Measurements from ENCODE around the gene GAS7. TPM values are rescaled to one million over a fixed set of nuclear protein-coding genes. Genes with fewer than 3 reads are reported as not detected.
A peak's percentile ranks its signal among the peaks of the same experiment; 100 is the strongest.

GAS7 gene
- 57.4 TPM for polyA plus RNA-seq (ENCODE audit: insufficient read length)

- peak; percentile 82 for DNase-seq
These were observed at the start of gene GAS7 for GRCh38 chr17:10198509-10199249. Gene GAS7 (minus strand): TSS chr17:10198606.

- no peak for DNase-seq
These were observed 49.4 kb upstream of the GAS7 start for GRCh38 chr17:10247810-10248209.

- DNase-seq: peak; percentile 75
These were observed 45.8 kb upstream of the GAS7 start for GRCh38 chr17:10243883-10244844.

GRCh38 chr17:10241781-10242180, 43.4 kb upstream of the GAS7 start:
- DNase-seq: no peak

- DNase-seq: no peak
These were observed 40.3 kb upstream of the GAS7 start for GRCh38 chr17:10238661-10239060.

- DNase-seq: no peak
These were observed 35.6 kb upstream of the GAS7 start for GRCh38 chr17:10234033-10234432.

- no peak for DNase-seq
These were observed 34.8 kb upstream of the GAS7 start for GRCh38 chr17:10233161-10233560.

- DNase-seq: no peak
These were observed 30.8 kb upstream of the GAS7 start for GRCh38 chr17:10229181-10229580.

- DNase-seq: no peak
These were observed 28.7 kb upstream of the GAS7 start for GRCh38 chr17:10226930-10227695.

- no peak for DNase-seq
These were observed 26.3 kb upstream of the GAS7 start for GRCh38 chr17:10224582-10225195.

GRCh38 chr17:10219193-10219592, 20.8 kb upstream of the GAS7 start:
- DNase-seq: no peak

GRCh38 chr17:10217916-10218315, 19.5 kb upstream of the GAS7 start:
- no peak for DNase-seq

GRCh38 chr17:10216213-10216938, 18.0 kb upstream of the GAS7 start:
- DNase-seq: no peak

- no peak for DNase-seq
These were observed 16.9 kb upstream of the GAS7 start for GRCh38 chr17:10215286-10215685.

GRCh38 chr17:10211666-10212065, 13.3 kb upstream of the GAS7 start:
- DNase-seq: no peak

- peak; percentile 60 for DNase-seq
These were observed 11.8 kb upstream of the GAS7 start for GRCh38 chr17:10210151-10210574.

- DNase-seq: no peak
These were observed 10.3 kb upstream of the GAS7 start for GRCh38 chr17:10208604-10209193.

- DNase-seq: no peak
These were observed 8.7 kb upstream of the GAS7 start for GRCh38 chr17:10207153-10207552.

- no peak for DNase-seq
These were observed 7.3 kb upstream of the GAS7 start for GRCh38 chr17:10205549-10206185.

GRCh38 chr17:10201680-10202079, 3.3 kb upstream of the GAS7 start:
- no peak for DNase-seq

GRCh38 chr17:10200645-10201044, 2.2 kb upstream of the GAS7 start:
- no peak for DNase-seq
